ENCODE results near the gene LRRC36.

GRCh38 chr16:67415872-67416793, 89.5 kb downstream of the LRRC36 start, which contains the start of gene ZDHHC1:
- TF ChIP-seq CTCF (IDR thresholded peaks at IDR 0.05; ENCODE audit: insufficient read depth, low read length, poor library complexity, severe bottlenecking) (peak; percentile 53), EZH2phosphoT487 (conservative IDR thresholded peaks at IDR 0.05; ENCODE audit: low read length) (no peak)

Measured in SU-DHL-6 (cell line).